Fibroblast of skin of right biceps (primary cell): ENCODE data around the gene FITM2.

Experiments used
- DNase-seq: peaks from one replicate; pipeline ENCODE4 v3.0.0-alpha.2; 2013

The FITM2 gene

DNA sequence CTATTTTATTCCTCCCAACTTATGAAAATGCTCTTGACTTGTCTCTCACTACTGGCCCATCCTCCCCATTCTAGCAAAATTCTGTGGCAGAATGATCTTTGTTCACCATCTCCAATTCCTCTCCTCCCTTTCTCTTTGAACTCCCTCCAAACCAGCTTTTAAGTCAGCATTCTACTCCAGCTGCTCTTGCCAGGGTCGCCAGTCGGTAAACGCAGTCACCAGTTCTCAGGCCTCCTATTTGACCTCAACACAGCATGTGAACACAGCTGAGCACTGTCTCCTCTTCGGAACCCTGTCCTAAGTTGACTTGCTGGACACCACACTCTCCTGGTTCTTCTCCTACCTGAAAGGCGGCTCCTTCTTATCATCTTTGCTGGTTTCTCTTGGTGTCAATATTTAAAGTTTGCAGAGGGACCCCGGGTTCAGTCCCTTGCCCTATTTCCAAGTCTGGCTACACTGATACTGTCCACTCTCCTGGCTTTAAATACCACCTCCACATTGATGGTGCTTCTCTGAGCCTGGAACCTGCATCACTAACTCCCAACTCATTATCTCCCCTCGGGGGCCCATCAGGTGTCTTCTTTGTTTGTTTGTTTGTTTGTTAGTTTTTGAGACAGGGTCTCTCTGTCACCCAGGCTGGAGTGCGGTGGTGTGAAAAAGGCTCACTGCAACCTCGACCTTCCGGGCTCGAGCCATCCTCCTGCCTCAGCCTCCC is 36.5 kb downstream of the FITM2 start:
- DNase-seq = no peak

DNA sequence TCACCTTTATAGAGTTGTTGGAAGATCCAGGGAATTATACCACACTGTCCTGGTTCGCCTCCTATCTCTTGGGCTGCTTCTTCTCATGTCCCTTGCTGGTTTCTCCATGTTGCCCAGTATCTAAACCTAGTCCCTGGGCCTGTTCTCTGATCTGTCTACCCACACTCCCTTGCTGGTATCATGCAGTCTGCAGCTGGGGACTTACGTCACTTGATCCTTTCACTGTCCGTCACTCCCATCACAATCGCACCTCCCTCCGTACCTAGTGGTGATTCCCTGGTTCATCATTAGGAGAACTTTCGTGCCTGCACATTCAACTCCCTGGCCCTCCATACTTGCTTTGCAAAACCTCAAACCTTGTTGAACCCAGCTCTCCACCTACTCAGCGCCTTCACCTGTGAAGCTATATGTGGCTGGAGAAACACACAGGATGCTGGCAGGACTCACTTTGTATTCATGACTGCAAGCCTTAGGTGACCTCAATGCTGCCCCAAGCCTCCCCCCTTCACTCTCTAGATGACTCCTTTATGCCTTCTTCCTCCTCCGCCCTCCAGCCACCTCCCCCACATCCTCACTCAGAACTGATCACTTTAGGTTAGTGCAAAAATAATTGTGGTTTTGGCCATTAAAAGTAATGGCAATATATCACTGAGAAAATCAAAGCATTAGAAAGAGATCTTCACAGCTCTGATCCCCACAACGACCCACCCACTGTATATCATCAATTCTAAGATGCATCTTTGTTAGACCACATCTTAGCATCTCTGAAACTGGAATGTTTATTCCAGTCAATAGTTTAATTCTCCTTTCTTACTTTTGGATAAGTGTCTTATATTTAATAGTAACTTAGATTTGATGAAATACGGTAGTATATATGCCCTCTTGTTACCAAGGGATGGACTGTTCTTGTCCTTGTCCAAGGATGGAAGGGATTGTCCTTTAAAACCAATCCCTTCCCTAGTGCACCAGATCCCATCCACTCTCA is 37.5 kb downstream of the FITM2 start:
- DNase-seq = no peak

DNA sequence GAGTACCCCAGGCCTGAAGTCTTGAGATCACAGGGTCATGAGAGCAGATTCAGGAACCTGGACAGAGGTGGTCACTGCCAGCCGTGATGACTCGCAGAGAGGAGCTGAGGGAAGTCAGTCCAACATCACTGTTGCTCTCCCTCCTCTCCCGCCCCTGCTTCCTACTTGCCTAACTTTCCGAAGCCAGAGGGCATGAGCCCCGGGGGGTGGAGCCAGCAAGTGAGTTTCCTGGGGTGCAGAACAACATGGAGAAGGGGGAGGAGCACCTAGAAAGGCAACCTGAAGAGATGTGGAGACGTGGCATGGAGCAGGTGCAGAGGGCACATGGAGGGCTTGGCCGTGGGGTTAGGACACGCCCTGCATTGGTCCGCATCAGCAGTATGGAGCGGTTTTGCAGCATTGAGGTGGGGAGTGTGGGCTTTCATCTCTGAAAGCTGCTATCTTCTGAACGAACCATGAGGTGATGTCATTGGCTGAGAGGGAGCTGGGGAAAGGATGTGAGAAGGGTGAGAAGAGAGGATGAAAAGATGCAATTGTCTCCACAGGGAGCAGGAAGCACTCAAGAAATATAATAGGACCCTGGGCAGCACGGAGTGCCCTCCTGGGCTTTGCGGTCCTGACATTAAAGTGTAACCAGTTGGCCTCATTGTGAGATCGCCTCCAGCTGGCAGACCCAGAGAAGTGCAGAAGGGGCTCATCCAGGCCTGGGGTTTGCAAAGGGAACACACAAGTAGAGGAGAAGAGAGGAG is 38.9 kb downstream of the FITM2 start:
- DNase-seq = no peak

DNA sequence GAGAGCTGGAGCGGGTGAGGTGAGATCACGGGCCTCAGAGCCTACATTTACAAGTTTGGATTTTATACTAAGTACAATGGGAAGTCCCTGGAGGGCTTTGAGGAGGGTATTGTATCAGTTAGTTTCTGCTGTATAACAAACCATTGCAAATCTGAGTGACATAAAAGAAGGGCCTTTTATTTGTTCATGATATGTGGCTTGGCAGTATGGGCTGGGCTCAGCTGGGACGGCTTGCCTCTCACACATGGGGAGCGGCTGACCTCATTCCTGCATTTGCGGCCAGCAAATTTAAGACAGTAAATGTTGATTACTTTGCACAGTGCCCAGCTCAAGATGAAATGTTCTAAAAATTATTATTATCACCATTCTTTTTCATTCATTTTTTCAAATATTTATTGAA is 42.2 kb downstream of the FITM2 start:
- DNase-seq = no peak

DNA sequence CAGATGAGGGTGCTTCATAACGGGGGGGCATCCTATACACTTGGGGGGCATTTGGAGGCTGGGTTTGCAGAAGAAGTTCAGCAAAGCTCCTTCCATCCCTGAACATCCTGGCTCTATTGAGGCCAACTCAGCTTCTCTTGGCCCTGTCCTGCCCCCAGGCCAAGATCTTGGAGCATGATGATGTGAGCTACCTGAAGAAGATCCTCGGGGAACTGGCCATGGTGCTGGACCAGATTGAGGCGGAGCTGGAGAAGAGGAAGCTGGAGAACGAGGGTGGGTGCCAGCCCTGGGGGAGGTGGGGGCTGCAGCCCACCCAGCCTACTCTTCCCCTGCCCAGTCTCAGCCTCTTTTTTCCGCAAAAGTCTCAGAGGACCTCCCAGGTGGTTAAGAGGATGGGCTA is 46.7 kb downstream of the FITM2 start:
- DNase-seq = peak; percentile 14

DNA sequence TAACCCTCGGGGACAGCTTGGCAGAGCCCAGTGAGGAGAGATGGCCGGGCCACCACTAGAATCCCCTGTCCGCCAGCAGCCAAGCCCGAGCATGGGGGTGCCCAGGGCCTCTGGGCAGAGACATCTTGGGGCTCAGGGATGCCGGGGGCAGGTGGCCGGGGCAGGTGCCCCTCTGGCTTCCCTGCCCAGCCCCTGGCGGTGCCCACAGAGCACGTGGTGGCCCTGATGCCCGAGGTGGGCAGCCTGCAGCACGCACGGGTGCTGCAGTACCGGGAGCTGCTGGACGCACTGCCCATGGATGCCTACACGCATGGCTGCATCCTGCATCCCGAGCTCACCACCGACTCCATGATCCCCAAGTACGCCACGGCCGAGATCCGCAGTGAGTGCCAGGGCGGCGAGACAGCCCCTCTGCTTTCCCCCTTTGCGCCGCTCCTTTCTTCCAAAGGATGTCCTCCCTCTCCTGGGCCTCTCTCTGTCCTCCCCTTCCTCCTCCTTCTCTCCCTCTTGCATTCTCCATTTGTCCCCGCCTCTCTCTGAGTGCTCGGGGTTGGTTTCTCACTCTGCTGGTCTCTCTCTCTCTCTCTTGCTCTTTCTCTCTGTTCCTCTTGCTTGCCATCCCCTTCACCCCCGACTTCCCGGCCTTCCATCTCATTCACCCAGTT is 52.6 kb downstream of the FITM2 start:
- no peak for DNase-seq

DNA sequence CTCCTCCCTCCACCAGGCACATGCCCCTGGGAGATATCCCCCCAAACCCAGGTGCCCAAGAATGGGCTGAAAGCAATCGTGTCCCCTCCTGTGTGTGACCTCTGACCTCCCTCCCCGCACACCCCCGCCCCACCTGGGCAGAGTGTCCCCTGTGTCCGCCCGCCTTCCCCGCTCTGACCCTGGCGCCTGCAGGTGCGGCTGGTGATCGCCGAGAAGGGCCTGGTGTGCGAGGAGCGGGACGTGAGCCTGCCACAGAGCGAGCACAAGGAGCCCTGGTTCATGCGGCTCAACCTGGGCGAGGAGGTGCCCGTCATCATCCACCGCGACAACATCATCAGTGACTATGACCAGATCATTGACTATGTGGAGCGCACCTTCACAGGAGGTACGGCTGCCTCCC is 54.0 kb downstream of the FITM2 start:
- DNase-seq = no peak

DNA sequence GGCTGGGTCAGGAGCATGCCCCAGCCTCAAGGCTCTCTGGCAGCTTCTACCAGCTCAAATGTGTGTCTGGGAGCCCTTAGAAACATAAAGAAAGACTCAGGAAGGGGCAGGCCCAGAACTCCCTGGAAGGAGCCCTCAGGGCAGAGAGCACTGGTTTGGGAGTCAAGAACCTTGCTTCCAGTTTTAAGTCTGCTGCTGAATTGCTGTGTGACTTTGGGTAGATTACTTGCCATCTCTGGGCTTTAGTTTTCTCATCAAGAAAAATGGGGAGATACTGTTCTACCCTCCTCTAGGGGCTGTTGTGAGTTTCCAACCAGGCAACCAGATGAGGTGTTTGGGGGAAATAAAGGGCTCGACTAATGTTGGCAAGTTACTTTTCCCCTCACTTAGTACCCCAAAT is 55.1 kb downstream of the FITM2 start:
- DNase-seq = no peak

DNA sequence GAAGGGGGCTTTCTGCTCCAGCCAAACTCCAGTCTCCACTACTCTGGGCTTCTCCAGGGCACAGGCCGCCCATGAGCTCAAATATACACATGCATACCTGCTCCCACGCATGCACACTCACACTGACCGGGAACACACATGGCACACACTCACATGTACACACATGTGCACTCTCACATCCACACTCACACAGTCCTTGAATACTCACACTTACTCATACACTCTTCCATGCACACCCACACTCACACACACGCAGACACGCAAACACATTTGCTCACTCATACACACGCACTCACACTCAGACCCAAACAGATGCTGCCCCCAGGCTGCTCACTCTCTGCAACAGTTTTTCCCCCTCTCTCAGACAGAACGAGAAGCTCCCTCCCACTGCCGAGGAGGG is 56.9 kb downstream of the FITM2 start:
- DNase-seq = no peak

DNA sequence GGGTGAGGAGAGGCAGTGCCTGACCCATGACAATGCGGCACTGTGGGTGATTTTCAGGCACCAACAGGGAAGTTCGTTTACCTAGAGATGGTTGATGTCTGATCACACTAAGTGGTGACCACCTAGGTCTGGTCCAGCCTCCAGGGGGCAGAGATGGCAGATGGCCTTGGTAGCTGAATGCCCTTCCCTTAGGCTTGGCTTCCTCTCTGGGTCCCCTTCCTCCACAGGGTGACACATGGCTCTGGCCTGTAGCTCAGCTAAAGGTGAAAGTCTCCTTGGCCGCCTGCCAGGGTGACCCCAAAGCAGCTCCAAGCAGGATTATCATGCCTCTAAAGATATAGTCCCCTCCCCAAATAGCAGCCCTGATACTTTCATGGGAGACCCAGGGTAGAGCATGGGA is 57.5 kb downstream of the FITM2 start:
- DNase-seq = no peak
